Head of caudate nucleus (tissue), 42 donors: ENCODE data around the gene FAM8A1.

Experiments
- DNase-seq, 42 donors: peaks; one replicate each; pipeline versions ENCODE4 v3.0.0 to v3.0.0-alpha.2; 2020 to 2021; ENCODE audit warnings: mixed read lengths in 7 of 42
- intact Hi-C: fragments of 100-400 bp; cut with DNase I; formaldehyde crosslinking; loops from one replicate; pipeline ENCODE4 v1.15.0; 2022

FAM8A1 gene

GRCh38 chr6:17593246-17593645 lies 6.9 kb upstream of the FAM8A1 start:
- intact Hi-C loops, result no loop called here
- no peak for DNase-seq

GRCh38 chr6:17596085-17596484 lies 4.0 kb upstream of the FAM8A1 start:
- no peak for DNase-seq
- intact Hi-C loops, result no loop called here

- intact Hi-C loops, result loop anchor here (5.0 kb wide), 1 partner anchor 107 kb away; the partner anchor contains the start of gene NUP153
- DNase-seq, result peak in 40 of 42 donors; percentile 16 to 72 (median 49)
These were observed 654 bp downstream of the FAM8A1 start for GRCh38 chr6:17600527-17601385.

DNA sequence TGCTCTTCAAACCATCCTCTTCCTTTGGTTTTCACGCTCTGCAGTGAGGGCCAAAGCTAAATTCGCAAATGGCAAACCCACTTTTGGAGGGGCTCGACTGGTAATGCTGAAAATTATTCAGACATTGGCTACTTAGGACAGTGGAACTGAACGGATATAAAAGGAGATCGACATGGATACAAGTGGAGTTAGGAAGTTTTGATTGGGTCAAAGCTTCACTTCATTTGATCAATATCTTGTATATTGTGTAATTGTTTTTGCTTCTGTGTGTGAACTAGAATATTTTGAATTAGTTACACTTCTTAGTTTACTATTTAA lies 1.2 kb downstream of the FAM8A1 start:
- no peak for DNase-seq
- intact Hi-C loops, result loop anchor here (5.0 kb wide), 1 partner anchor 106 kb away; the partner anchor contains the start of gene NUP153

GRCh38 chr6:17602888-17603287 lies 2.8 kb downstream of the FAM8A1 start:
- DNase-seq, result no peak
- intact Hi-C loops, result loop anchor here (5.0 kb wide), 1 partner anchor 104 kb away; the partner anchor contains the start of gene NUP153

GRCh38 chr6:17606606-17607005 lies 6.5 kb downstream of the FAM8A1 start:
- no peak for DNase-seq
- intact Hi-C loops, result no loop called here

GRCh38 chr6:17610835-17611234 lies 10.7 kb downstream of the FAM8A1 start:
- intact Hi-C loops, result no loop called here
- no peak for DNase-seq

- no peak for DNase-seq
- intact Hi-C loops, result no loop called here
These were observed 11.9 kb downstream of the FAM8A1 start for GRCh38 chr6:17612048-17612447.

DNA sequence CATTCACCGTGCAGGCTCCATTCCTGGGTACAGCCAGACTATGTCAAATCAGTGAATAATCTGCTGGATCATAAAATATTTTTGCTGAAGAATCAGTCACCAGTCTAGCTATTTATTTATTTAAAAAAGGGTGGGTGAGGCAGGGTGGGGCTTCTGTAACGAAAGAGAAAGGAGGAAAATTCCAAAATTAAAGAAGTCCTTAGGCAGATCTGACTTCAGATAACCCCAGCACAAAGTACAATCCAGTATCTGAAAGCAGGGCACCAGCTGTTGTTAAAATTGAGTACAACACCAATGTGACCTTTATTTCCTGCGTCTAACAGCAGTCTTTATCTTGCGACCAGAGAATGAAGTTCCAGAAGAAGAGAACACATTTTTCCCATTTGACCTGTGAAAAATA lies 15.7 kb downstream of the FAM8A1 start:
- intact Hi-C loops, result no loop called here

GRCh38 chr6:17621003-17621402 lies 20.9 kb downstream of the FAM8A1 start:
- intact Hi-C loops, result no loop called here
- no peak for DNase-seq

More for the DNA sequence above, 15.7 kb downstream of the FAM8A1 start:
- DNase-seq, result no peak

GRCh38 chr6:17622144-17622543 lies 22.0 kb downstream of the FAM8A1 start:
- DNase-seq, result no peak
- intact Hi-C loops, result no loop called here

GRCh38 chr6:17624396-17624795 lies 24.3 kb downstream of the FAM8A1 start:
- DNase-seq, result no peak
- intact Hi-C loops, result no loop called here

DNA sequence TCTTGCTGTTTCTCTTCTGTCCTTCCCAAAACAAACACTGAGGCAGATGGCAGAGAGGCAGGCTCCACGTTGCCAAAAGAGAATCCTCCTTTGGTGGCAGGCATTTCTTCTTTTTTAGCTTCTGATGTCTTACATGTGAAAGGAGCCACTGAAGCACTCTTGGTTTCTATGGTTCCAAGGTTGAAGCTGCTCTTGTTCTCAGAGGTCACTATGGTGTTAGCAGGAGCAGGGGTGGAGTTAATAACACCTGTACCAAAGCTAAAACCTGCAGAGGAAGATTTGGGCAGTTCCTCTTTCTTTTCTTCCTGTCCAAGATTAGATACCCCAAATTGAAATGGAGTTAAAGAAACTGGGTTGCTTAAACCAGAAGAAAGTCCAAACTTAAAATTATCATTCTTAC lies 28.8 kb downstream of the FAM8A1 start:
- no peak for DNase-seq
- intact Hi-C loops, result no loop called here

DNA sequence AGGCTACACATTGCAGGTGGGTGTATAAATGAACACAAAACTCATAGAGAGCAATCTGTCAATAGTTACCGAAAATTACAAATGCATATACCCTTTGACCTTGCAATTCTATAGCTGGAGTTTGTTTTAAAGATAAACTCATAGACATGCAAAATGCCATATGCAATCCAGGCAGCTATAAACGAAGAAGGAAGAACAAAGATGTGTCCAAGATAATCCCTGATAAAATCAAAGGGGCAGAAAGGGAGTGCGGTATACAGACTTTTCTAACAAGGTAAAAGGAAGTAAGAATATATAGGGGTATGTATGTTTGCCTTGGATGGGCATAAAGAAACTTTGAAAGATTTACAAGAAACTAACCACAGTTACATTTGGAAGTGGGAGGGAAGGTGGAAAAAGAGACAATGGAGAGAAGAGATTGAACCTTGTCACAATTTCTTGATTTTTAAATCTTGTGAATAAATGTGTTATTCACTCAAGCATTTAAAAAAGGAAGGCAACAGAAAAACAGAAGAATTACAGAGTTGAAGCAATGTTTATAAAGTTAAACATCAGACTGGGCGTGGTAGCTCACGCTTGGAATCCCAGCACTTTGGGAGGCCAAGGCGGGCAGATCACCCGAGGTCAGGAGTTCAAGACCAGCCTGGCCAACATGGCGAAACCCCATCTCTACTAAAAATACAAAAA lies 29.9 kb downstream of the FAM8A1 start:
- intact Hi-C loops, result no loop called here
- DNase-seq, result no peak

- DNase-seq, result no peak
- intact Hi-C loops, result no loop called here
These were observed 30.5 kb downstream of the FAM8A1 start for GRCh38 chr6:17630511-17631073.

- intact Hi-C loops, result no loop called here
These were observed 32.8 kb downstream of the FAM8A1 start for GRCh38 chr6:17632934-17633333.

GRCh38 chr6:17633465-17634188 lies 33.5 kb downstream of the FAM8A1 start:
- intact Hi-C loops, result no loop called here

More at GRCh38 chr6:17632934-17633333, 32.8 kb downstream of the FAM8A1 start:
- DNase-seq, result no peak

GRCh38 chr6:17635568-17635967 lies 35.5 kb downstream of the FAM8A1 start:
- no peak for DNase-seq
- intact Hi-C loops, result no loop called here

More at GRCh38 chr6:17633465-17634188, 33.5 kb downstream of the FAM8A1 start:
- DNase-seq, result no peak

- intact Hi-C loops, result no loop called here
- DNase-seq, result no peak
These were observed 38.2 kb downstream of the FAM8A1 start for GRCh38 chr6:17638212-17638715.
